ENCODE results near the gene NECAP2.

DNA sequence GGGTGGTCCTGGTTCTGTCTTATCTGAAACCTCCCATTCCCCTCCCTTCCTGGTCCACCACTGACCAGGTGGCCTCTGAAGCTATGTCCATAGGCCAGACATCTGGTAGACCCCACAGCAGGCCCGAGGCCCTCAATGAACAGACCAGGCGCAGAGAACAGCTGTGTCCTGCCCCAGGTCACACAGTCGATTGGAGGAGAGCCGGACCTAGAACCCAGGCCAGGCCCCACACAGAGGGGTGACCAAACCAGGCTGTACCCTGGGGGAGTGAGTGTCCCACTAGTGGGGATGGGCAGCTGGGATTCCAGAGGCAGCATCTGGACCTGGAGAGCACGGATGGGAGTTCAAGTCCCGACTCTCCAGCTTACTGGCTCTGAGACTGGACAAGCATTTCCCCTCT is 44.4 kb downstream of the NECAP2 start:
- TF ChIP-seq POLR2A (IDR thresholded peaks at IDR 0.05) = no peak
- TF ChIP-seq, protein P1, sequence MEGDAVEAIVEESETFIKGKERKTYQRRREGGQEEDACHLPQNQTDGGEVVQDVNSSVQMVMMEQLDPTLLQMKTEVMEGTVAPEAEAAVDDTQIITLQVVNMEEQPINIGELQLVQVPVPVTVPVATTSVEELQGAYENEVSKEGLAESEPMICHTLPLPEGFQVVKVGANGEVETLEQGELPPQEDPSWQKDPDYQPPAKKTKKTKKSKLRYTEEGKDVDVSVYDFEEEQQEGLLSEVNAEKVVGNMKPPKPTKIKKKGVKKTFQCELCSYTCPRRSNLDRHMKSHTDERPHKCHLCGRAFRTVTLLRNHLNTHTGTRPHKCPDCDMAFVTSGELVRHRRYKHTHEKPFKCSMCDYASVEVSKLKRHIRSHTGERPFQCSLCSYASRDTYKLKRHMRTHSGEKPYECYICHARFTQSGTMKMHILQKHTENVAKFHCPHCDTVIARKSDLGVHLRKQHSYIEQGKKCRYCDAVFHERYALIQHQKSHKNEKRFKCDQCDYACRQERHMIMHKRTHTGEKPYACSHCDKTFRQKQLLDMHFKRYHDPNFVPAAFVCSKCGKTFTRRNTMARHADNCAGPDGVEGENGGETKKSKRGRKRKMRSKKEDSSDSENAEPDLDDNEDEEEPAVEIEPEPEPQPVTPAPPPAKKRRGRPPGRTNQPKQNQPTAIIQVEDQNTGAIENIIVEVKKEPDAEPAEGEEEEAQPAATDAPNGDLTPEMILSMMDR (IDR thresholded peaks at IDR 0.05) = no peak
